Parathyroid adenoma (tissue), 2 donors: ENCODE results near the gene NME7.

Source experiments
- H2AFZ ChIP-seq: fragments of 300-600 bp; sonication (generic); one replicate; pipeline ENCODE4 v1.7.0; 2017; ENCODE audit warnings: antibody characterized with exemption, mild to moderate bottlenecking
- H3K27ac ChIP-seq: fragments of 300-600 bp; sonication (generic); one replicate; pipeline ENCODE4 v1.7.0; 2017
- H3K27me3 ChIP-seq: fragments of 300-600 bp; sonication (generic); one replicate; pipeline ENCODE4 v1.7.0; 2017; ENCODE audit warnings: low read length; ENCODE audit not compliant: control insufficient read depth, insufficient read depth
- H3K36me3 ChIP-seq: fragments of 300-600 bp; sonication (generic); one replicate; pipeline ENCODE4 v1.7.0; 2017; ENCODE audit warnings: low read length; ENCODE audit not compliant: control insufficient read depth, insufficient read depth
- H3K4me1 ChIP-seq: fragments of 300-600 bp; sonication (generic); one replicate; pipeline ENCODE4 v1.7.0; 2017; ENCODE audit warnings: control low read depth
- H3K4me2 ChIP-seq: fragments of 300-600 bp; sonication (generic); one replicate; pipeline ENCODE4 v1.7.0; 2017; ENCODE audit warnings: low read length
- H3K4me3 ChIP-seq: fragments of 300-600 bp; sonication (generic); one replicate; pipeline ENCODE4 v1.7.0; 2017; ENCODE audit warnings: low read depth, low read length
- H3K79me2 ChIP-seq: fragments of 300-600 bp; sonication (generic); one replicate; pipeline ENCODE4 v1.7.0; 2017; ENCODE audit warnings: control low read depth
- H3K9ac ChIP-seq: fragments of 300-600 bp; sonication (generic); one replicate; pipeline ENCODE4 v1.7.0; 2017; ENCODE audit warnings: mild to moderate bottlenecking
- H3K9me3 ChIP-seq: fragments of 300-600 bp; sonication (generic); one replicate; pipeline ENCODE4 v1.7.0; 2017; ENCODE audit warnings: low read length; ENCODE audit not compliant: control insufficient read depth
- TF ChIP-seq, protein P1 (sequence below): fragments of 300-600 bp; sonication (generic); IDR thresholded peaks from one replicate; pipeline ENCODE4 v1.7.0; 2017; ENCODE audit warnings: antibody characterized with exemption, mild to moderate bottlenecking
- donor health status: primary hyperparathyroidism.

The NME7 gene

DNA sequence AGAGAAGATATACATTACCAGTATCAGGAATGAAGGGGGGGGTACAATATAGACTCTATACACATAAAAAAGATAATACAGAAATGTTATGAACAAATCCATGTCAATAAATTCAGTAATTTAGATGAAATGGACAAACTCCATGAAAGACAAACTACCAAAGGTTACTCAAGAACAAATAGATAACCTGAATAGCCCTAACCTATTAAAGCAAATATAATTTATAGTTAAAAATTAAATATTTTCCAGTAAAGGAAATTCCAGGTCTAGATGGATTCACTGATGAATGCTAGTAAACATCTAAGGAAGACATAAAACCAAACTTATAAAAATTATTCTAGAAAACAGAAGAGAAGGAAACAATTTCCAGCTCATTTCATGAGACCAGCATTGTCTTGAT lies 13.6 kb upstream of the NME7 start:
- Histone ChIP-seq H2AFZ (no peak overlapping the region), H3K4me2 (no peak overlapping the region), H3K4me3 (no peak overlapping the region), H3K27ac (no peak overlapping the region), H3K9me3 (no peaks in the 10 kb centered on the region), H3K9ac (no peak overlapping the region), H3K79me2 (no peaks in the 10 kb centered on the region), H3K36me3 (no peaks in the 10 kb centered on the region), H3K4me1 (no peaks in the 10 kb centered on the region), H3K27me3 (no peaks in the 10 kb centered on the region)
- TF ChIP-seq, protein P1, sequence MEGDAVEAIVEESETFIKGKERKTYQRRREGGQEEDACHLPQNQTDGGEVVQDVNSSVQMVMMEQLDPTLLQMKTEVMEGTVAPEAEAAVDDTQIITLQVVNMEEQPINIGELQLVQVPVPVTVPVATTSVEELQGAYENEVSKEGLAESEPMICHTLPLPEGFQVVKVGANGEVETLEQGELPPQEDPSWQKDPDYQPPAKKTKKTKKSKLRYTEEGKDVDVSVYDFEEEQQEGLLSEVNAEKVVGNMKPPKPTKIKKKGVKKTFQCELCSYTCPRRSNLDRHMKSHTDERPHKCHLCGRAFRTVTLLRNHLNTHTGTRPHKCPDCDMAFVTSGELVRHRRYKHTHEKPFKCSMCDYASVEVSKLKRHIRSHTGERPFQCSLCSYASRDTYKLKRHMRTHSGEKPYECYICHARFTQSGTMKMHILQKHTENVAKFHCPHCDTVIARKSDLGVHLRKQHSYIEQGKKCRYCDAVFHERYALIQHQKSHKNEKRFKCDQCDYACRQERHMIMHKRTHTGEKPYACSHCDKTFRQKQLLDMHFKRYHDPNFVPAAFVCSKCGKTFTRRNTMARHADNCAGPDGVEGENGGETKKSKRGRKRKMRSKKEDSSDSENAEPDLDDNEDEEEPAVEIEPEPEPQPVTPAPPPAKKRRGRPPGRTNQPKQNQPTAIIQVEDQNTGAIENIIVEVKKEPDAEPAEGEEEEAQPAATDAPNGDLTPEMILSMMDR: no peak

DNA sequence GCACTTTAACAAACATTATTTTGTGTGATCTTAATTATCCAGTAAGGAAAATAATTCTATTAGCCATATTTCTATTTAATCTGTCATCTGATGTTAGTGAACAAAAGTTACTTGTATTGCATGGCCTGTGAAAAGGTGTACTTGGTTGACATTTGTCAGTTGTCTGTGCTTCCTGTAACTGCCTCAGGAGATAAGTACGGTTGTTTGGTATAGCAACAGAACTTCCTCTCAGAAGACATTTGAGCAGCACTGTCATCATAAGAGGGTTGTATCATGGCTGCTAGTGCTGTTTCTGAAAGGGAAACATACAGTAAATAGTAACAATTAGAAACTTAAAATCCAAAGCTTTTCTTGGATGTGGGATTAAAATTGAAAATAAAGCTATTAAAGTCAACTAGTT lies 3.8 kb upstream of the NME7 start:
- Histone ChIP-seq H3K9ac (no peak overlapping the region), H3K36me3 (no peaks in the 10 kb centered on the region), H3K79me2 (peaks cover 7% of the 10 kb centered on the region), H2AFZ (no peak overlapping the region), H3K4me1 (no peaks in the 10 kb centered on the region), H3K4me2 (no peak overlapping the region), H3K4me3 (no peak overlapping the region), H3K27ac (no peak overlapping the region), H3K9me3 (no peaks in the 10 kb centered on the region), H3K27me3 (no peaks in the 10 kb centered on the region)
- TF ChIP-seq, protein P1: no peak

GRCh38 chr1:169368406-169368769 lies 791 bp upstream of the NME7 start:
- Histone ChIP-seq H3K27me3 (no peaks in the 10 kb centered on the region), H3K79me2 (peaks cover 7% of the 10 kb centered on the region), H2AFZ (peak overlapping the region; percentile 89), H3K27ac (peak overlapping the region; percentile 89), H3K36me3 (no peaks in the 10 kb centered on the region), H3K4me3 (peak overlapping the region; percentile 88), H3K9ac (no peak overlapping the region), H3K4me2 (peak overlapping the region; percentile 84), H3K4me1 (no peaks in the 10 kb centered on the region), H3K9me3 (no peaks in the 10 kb centered on the region)
- TF ChIP-seq, protein P1: no peak

DNA sequence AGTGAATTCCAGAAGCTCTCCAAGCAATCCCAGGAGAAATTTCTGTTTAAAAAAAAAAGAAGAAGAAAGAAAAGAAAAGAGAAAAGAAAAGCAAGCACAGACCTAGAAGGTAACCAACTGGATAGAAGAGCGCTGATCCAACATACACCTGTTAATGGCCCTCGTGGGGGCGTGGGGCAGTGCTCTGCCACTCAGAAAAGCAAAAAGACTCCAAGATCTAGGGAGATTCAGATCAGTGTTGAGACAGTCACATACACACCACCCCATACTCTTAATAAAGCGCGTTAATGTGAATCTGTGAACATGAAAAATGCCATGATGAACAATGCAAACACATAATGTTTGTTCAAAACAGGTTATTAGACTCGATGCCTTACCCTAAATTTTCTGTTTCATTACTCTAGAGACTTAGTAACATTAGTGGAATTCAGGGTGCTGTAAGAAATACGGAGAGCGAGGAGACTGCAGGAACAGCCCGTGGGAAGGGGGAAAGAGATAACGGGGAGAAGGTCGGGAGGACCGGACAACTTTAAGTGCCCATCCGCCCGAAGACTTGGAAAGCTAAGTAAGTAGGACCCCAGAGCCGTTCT lies 406 bp downstream of the NME7 start:
- H2AFZ ChIP-seq: peak overlapping the region; percentile 79
- peak overlapping the region; percentile 73 for H3K4me2 ChIP-seq
- H3K9ac ChIP-seq: no peak overlapping the region
- no peaks in the 10 kb centered on the region for H3K27me3 ChIP-seq
- H3K79me2 ChIP-seq: peaks cover 7% of the 10 kb centered on the region
- TF ChIP-seq, protein P1: no peak
- no peaks in the 10 kb centered on the region for H3K36me3 ChIP-seq
- no peaks in the 10 kb centered on the region for H3K9me3 ChIP-seq
- H3K4me1 ChIP-seq: no peaks in the 10 kb centered on the region
- peak overlapping the region; percentile 89 for H3K27ac ChIP-seq
- H3K4me3 ChIP-seq: peak overlapping the region; percentile 88

GRCh38 chr1:169364948-169365347 lies 2.6 kb downstream of the NME7 start:
- H3K36me3 ChIP-seq: no peaks in the 10 kb centered on the region
- no peak overlapping the region for H2AFZ ChIP-seq
- no peak overlapping the region for H3K27ac ChIP-seq
- no peaks in the 10 kb centered on the region for H3K4me1 ChIP-seq
- no peaks in the 10 kb centered on the region for H3K9me3 ChIP-seq
- peaks cover 5% of the 10 kb centered on the region for H3K79me2 ChIP-seq
- no peaks in the 10 kb centered on the region for H3K27me3 ChIP-seq
- no peak overlapping the region for H3K4me3 ChIP-seq
- TF ChIP-seq, protein P1: no peak
- no peak overlapping the region for H3K9ac ChIP-seq
- no peak overlapping the region for H3K4me2 ChIP-seq
